Measurements from ENCODE around the gene VAPA.

VAPA gene

GRCh38 chr18:9884532-9885140, 29.2 kb upstream of the VAPA start:
- H3K4me3 ChIP-seq (ENCODE audit: low read depth, low read length) = no peak overlapping the region
- WGBS (ENCODE audit: extremely low coverage, insufficient coverage, insufficient read length) = no CpG with 5 or more reads among the region's 12 CpGs
- no peak overlapping the region for H3K18ac ChIP-seq (ENCODE audit: low read length)
- no peaks in the 10 kb centered on the region for H3K79me2 ChIP-seq (ENCODE audit: control insufficient read depth, insufficient read depth, low read length, poor library complexity)
- no peaks in the 10 kb centered on the region for H3K36me3 ChIP-seq (ENCODE audit: control insufficient read depth in 1 of 2, insufficient read depth in 2 of 2, low read length in 2 of 2)
- no peak overlapping the region for H4K8ac ChIP-seq (ENCODE audit: low read depth, low read length)
- H4K12ac ChIP-seq (ENCODE audit: low read depth, low read length) = no peak overlapping the region
- H3K4ac ChIP-seq (ENCODE audit: low read depth, low read length) = no peak overlapping the region
- DNase-seq = no peak
- no peaks in the 10 kb centered on the region for H3K27me3 ChIP-seq (ENCODE audit: insufficient read depth, low read length)
- no peak overlapping the region for H2BK5ac ChIP-seq (ENCODE audit: low read depth, low read length, poor library complexity)
- no peak overlapping the region for H4K91ac ChIP-seq (ENCODE audit: low read depth, low read length)
- H2BK120ac ChIP-seq (ENCODE audit: insufficient read depth, low read length, poor library complexity) = no peak overlapping the region
- H3K23ac ChIP-seq (ENCODE audit: low read length) = no peak overlapping the region
- no peaks in the 10 kb centered on the region for H3K9me3 ChIP-seq (ENCODE audit: insufficient read depth, low read depth, low read length)
- H3K4me2 ChIP-seq (ENCODE audit: low read length) = no peak overlapping the region
- H3K9ac ChIP-seq (ENCODE audit: low read length) = no peak overlapping the region
- H2AK5ac ChIP-seq (ENCODE audit: low read length) = no peak overlapping the region
- no peaks in the 10 kb centered on the region for H3K79me1 ChIP-seq (ENCODE audit: low read length)
- no peak overlapping the region for H2AFZ ChIP-seq (ENCODE audit: insufficient read depth, low read length, poor library complexity)
- H2BK12ac ChIP-seq (ENCODE audit: low read length) = no peak overlapping the region
- H3K14ac ChIP-seq (ENCODE audit: low read length) = no peak overlapping the region
- H3K4me1 ChIP-seq (ENCODE audit: control insufficient read depth in 1 of 2, insufficient read depth in 2 of 2, low read length in 2 of 2) = no peaks in the 10 kb centered on the region
- H3K27ac ChIP-seq (ENCODE audit: low read depth, low read length) = no peak overlapping the region

- no peak within 1 kb of the TSS for H3K18ac ChIP-seq (ENCODE audit: low read length)
- no peaks in the 10 kb centered on the region for H3K4me1 ChIP-seq (ENCODE audit: control insufficient read depth in 1 of 2, insufficient read depth in 2 of 2, low read length in 2 of 2)
- no peak within 1 kb of the TSS for H3K4ac ChIP-seq (ENCODE audit: low read depth, low read length)
- no peak within 1 kb of the TSS for H3K14ac ChIP-seq (ENCODE audit: low read length)
- no peak within 1 kb of the TSS for H2BK12ac ChIP-seq (ENCODE audit: low read length)
- no peak within 1 kb of the TSS for H4K8ac ChIP-seq (ENCODE audit: low read depth, low read length)
- H3K23ac ChIP-seq (ENCODE audit: low read length) = no peak within 1 kb of the TSS
- no peak within 1 kb of the TSS for H3K4me2 ChIP-seq (ENCODE audit: low read length)
- H3K27me3 ChIP-seq (ENCODE audit: insufficient read depth, low read length) = no peaks in the 10 kb centered on the region
- no peak within 1 kb of the TSS for H2BK5ac ChIP-seq (ENCODE audit: low read depth, low read length, poor library complexity)
- H3K79me1 ChIP-seq (ENCODE audit: low read length) = no peaks in the 10 kb centered on the region
- no peak within 1 kb of the TSS for H4K91ac ChIP-seq (ENCODE audit: low read depth, low read length)
- no peak for DNase-seq
- no peak within 1 kb of the TSS for H4K12ac ChIP-seq (ENCODE audit: low read depth, low read length)
- no peak within 1 kb of the TSS for H3K27ac ChIP-seq (ENCODE audit: low read depth, low read length)
- no peaks in the 10 kb centered on the region for H3K79me2 ChIP-seq (ENCODE audit: control insufficient read depth, insufficient read depth, low read length, poor library complexity)
- no peak within 1 kb of the TSS for H2AK5ac ChIP-seq (ENCODE audit: low read length)
- WGBS (ENCODE audit: extremely low coverage, insufficient coverage, insufficient read length) = no CpG with 5 or more reads among the region's 8 CpGs
- H3K36me3 ChIP-seq (ENCODE audit: control insufficient read depth in 1 of 2, insufficient read depth in 2 of 2, low read length in 2 of 2) = no peaks in the 10 kb centered on the region
- no peaks in the 10 kb centered on the region for H3K9me3 ChIP-seq (ENCODE audit: insufficient read depth, low read depth, low read length)
- no peak within 1 kb of the TSS for H2AFZ ChIP-seq (ENCODE audit: insufficient read depth, low read length, poor library complexity)
- no peak within 1 kb of the TSS for H3K9ac ChIP-seq (ENCODE audit: low read length)
- no peak within 1 kb of the TSS for H3K4me3 ChIP-seq (ENCODE audit: low read depth, low read length)
- no peak within 1 kb of the TSS for H2BK120ac ChIP-seq (ENCODE audit: insufficient read depth, low read length, poor library complexity)
Measured at GRCh38 chr18:9885170-9886004, 28.4 kb upstream of the VAPA start, which contains the start of gene TXNDC2. Gene TXNDC2, plus strand, starts transcription at chr18:9885973. Its CDS starts 708 bp downstream, at chr18:9886681.

GRCh38 chr18:9886005-9886348, 27.8 kb upstream of the VAPA start:
- H4K8ac ChIP-seq (ENCODE audit: low read depth, low read length) = no peak overlapping the region
- H3K27ac ChIP-seq (ENCODE audit: low read depth, low read length) = no peak overlapping the region
- H4K12ac ChIP-seq (ENCODE audit: low read depth, low read length) = no peak overlapping the region
- H3K4ac ChIP-seq (ENCODE audit: low read depth, low read length) = no peak overlapping the region
- WGBS (ENCODE audit: extremely low coverage, insufficient coverage, insufficient read length) = no CpG with 5 or more reads among the region's 3 CpGs
- H2BK12ac ChIP-seq (ENCODE audit: low read length) = no peak overlapping the region
- H4K91ac ChIP-seq (ENCODE audit: low read depth, low read length) = no peak overlapping the region
- H3K4me2 ChIP-seq (ENCODE audit: low read length) = no peak overlapping the region
- no peaks in the 10 kb centered on the region for H3K79me2 ChIP-seq (ENCODE audit: control insufficient read depth, insufficient read depth, low read length, poor library complexity)
- H2AFZ ChIP-seq (ENCODE audit: insufficient read depth, low read length, poor library complexity) = no peak overlapping the region
- H3K79me1 ChIP-seq (ENCODE audit: low read length) = no peaks in the 10 kb centered on the region
- no peak overlapping the region for H3K23ac ChIP-seq (ENCODE audit: low read length)
- H3K14ac ChIP-seq (ENCODE audit: low read length) = no peak overlapping the region
- no peaks in the 10 kb centered on the region for H3K36me3 ChIP-seq (ENCODE audit: control insufficient read depth in 1 of 2, insufficient read depth in 2 of 2, low read length in 2 of 2)
- no peak overlapping the region for H3K9ac ChIP-seq (ENCODE audit: low read length)
- no peaks in the 10 kb centered on the region for H3K4me1 ChIP-seq (ENCODE audit: control insufficient read depth in 1 of 2, insufficient read depth in 2 of 2, low read length in 2 of 2)
- H3K4me3 ChIP-seq (ENCODE audit: low read depth, low read length) = no peak overlapping the region
- H3K9me3 ChIP-seq (ENCODE audit: insufficient read depth, low read depth, low read length) = no peaks in the 10 kb centered on the region
- H2AK5ac ChIP-seq (ENCODE audit: low read length) = no peak overlapping the region
- no peak for DNase-seq
- no peak overlapping the region for H2BK5ac ChIP-seq (ENCODE audit: low read depth, low read length, poor library complexity)
- H2BK120ac ChIP-seq (ENCODE audit: insufficient read depth, low read length, poor library complexity) = no peak overlapping the region
- no peak overlapping the region for H3K18ac ChIP-seq (ENCODE audit: low read length)
- no peaks in the 10 kb centered on the region for H3K27me3 ChIP-seq (ENCODE audit: insufficient read depth, low read length)

GRCh38 chr18:9887992-9888391, 25.8 kb upstream of the VAPA start:
- Histone ChIP-seq H3K9ac (ENCODE audit: low read length) (no peak overlapping the region), H3K4me2 (ENCODE audit: low read length) (no peak overlapping the region), H2AK5ac (ENCODE audit: low read length) (no peak overlapping the region), H3K14ac (ENCODE audit: low read length) (no peak overlapping the region), H2AFZ (ENCODE audit: insufficient read depth, low read length, poor library complexity) (no peak overlapping the region), H3K27ac (ENCODE audit: low read depth, low read length) (no peak overlapping the region), H4K12ac (ENCODE audit: low read depth, low read length) (no peak overlapping the region), H3K23ac (ENCODE audit: low read length) (no peak overlapping the region), H2BK120ac (ENCODE audit: insufficient read depth, low read length, poor library complexity) (no peak overlapping the region), H3K27me3 (ENCODE audit: insufficient read depth, low read length) (no peaks in the 10 kb centered on the region), H2BK5ac (ENCODE audit: low read depth, low read length, poor library complexity) (no peak overlapping the region), H3K79me1 (ENCODE audit: low read length) (no peaks in the 10 kb centered on the region), H4K8ac (ENCODE audit: low read depth, low read length) (no peak overlapping the region), H3K36me3 (ENCODE audit: control insufficient read depth in 1 of 2, insufficient read depth in 2 of 2, low read length in 2 of 2) (no peaks in the 10 kb centered on the region), H3K18ac (ENCODE audit: low read length) (no peak overlapping the region), H3K4ac (ENCODE audit: low read depth, low read length) (no peak overlapping the region), H4K91ac (ENCODE audit: low read depth, low read length) (no peak overlapping the region), H3K9me3 (ENCODE audit: insufficient read depth, low read depth, low read length) (no peaks in the 10 kb centered on the region), H3K4me3 (ENCODE audit: low read depth, low read length) (no peak overlapping the region), H3K4me1 (ENCODE audit: control insufficient read depth in 1 of 2, insufficient read depth in 2 of 2, low read length in 2 of 2) (no peaks in the 10 kb centered on the region), H2BK12ac (ENCODE audit: low read length) (no peak overlapping the region), H3K79me2 (ENCODE audit: control insufficient read depth, insufficient read depth, low read length, poor library complexity) (no peaks in the 10 kb centered on the region)
- no peak for DNase-seq
- WGBS (ENCODE audit: extremely low coverage, insufficient coverage, insufficient read length) = no CpG with 5 or more reads among the region's 5 CpGs
